K562 (cell line): ENCODE results near the gene TLE6. TPM values are rescaled to one million over a fixed set of nuclear protein-coding genes. Genes with fewer than 3 reads are reported as not detected.
A peak's percentile ranks its signal among the peaks of the same experiment; 100 is the strongest.

ENCODE experiments used
- BRF2 ChIP-seq: IDR thresholded peaks from 3 replicates; pipeline ENCODE4 v1.6.1; 2011; ENCODE audit warnings: borderline replicate concordance, mild to moderate bottlenecking; ENCODE audit not compliant: insufficient read length, insufficient read depth
- CREB5 ChIP-seq: fragments of 250-450 bp; sonication (Bioruptor Pico); IDR thresholded peaks from 2 replicates; pipeline ENCODE4 v1.5.0; 2020; ENCODE audit warnings: mild to moderate bottlenecking
- HNRNPUL1 ChIP-seq: fragments of 200-400 bp; formaldehyde crosslinking; IDR thresholded peaks from 2 replicates; pipeline ENCODE4 v1.6.1; 2017; ENCODE audit warnings: low read length
- KHSRP ChIP-seq: fragments of 450-650 bp; IDR thresholded peaks from 2 replicates; pipeline ENCODE4 v1.6.1; 2017
- MAFK ChIP-seq: IDR thresholded peaks from 2 replicates; pipeline ENCODE4 v1.6.1; 2011; ENCODE audit warnings: low read length, improper control_type of control experiment
- MCM5 ChIP-seq: fragments of 450-650 bp; IDR thresholded peaks from 2 replicates; pipeline ENCODE4 v1.6.1; 2016; ENCODE audit warnings: low read depth
- MTA2 ChIP-seq: fragments of 450-650 bp; IDR thresholded peaks from 2 replicates; pipeline ENCODE4 v1.6.1; 2016; ENCODE audit warnings: low read depth
- PBX2 ChIP-seq, 2 experiments: IDR thresholded peaks in 1 of 2; conservative IDR thresholded peaks in 1 of 2; 2 replicates each; pipeline ENCODE4 v1.6.1; 2016; ENCODE audit warnings: low read depth in 2 of 2, mild to moderate bottlenecking in 1 of 2, missing compliant biosample characterization in 1 of 2, missing genetic modification characterization in 1 of 2, moderate library complexity in 1 of 2
- POLR2A ChIP-seq: fragments of 450-650 bp; conservative IDR thresholded peaks from 2 replicates; pipeline ENCODE4 v1.6.1; 2016
- POLR2G ChIP-seq: fragments of 200-400 bp; formaldehyde crosslinking; IDR thresholded peaks from 2 replicates; pipeline ENCODE4 v1.6.1; 2017; ENCODE audit warnings: low read depth, mild to moderate bottlenecking, antibody characterized with exemption, low read length, moderate library complexity
- POLR3A ChIP-seq: IDR thresholded peaks from 2 replicates; pipeline ENCODE4 v1.6.1; 2011; ENCODE audit warnings: borderline replicate concordance, mild to moderate bottlenecking, moderate library complexity; ENCODE audit not compliant: insufficient read length, insufficient read depth; ENCODE audit errors: extremely low read depth
- RAD51 ChIP-seq: fragments of 450-650 bp; IDR thresholded peaks from 2 replicates; pipeline ENCODE4 v1.7.1; 2016; ENCODE audit warnings: low read depth, mild to moderate bottlenecking, borderline replicate concordance
- SMARCC2 ChIP-seq: fragments of 450-650 bp; IDR thresholded peaks from 2 replicates; pipeline ENCODE4 v1.6.1; 2017; ENCODE audit warnings: antibody characterized with exemption, moderate library complexity, mild to moderate bottlenecking, low read depth
- TAF1 ChIP-seq: IDR thresholded peaks from 2 replicates; pipeline ENCODE4 v1.6.1; 2011; ENCODE audit warnings: mild to moderate bottlenecking, low read length, moderate library complexity; ENCODE audit not compliant: insufficient read depth, control insufficient read depth, severe bottlenecking; ENCODE audit errors: extremely low read depth
- TEAD1 ChIP-seq, 2 experiments: fragments of 450-650 bp in 1 of 2; sonication (generic) in 1 of 2; formaldehyde crosslinking; IDR thresholded peaks; 2 replicates each; pipeline versions ENCODE4 v1.4.0 to v1.8.0; 2020 to 2022; ENCODE audit warnings: mild to moderate bottlenecking in 2 of 2, missing genetic modification reagents in 1 of 2
- THRAP3 ChIP-seq: fragments of 450-650 bp; IDR thresholded peaks from 2 replicates; pipeline ENCODE4 v1.6.1; 2016; ENCODE audit warnings: mild to moderate bottlenecking, inconsistent platforms, borderline replicate concordance
- ZFPM2 ChIP-seq: fragments of 250-450 bp; sonication (Bioruptor Pico); IDR thresholded peaks from 2 replicates; pipeline ENCODE4 v1.5.1; 2022; ENCODE audit warnings: mild to moderate bottlenecking
- ZHX1 ChIP-seq: fragments of 150-350 bp; conservative IDR thresholded peaks from 2 replicates; pipeline ENCODE4 v1.6.1; 2014; ENCODE audit warnings: low read length
- ZKSCAN1 ChIP-seq: fragments of 150-350 bp; IDR thresholded peaks from 2 replicates; pipeline ENCODE4 v1.6.1; 2016; ENCODE audit warnings: low read depth, low read length
- ZNF764 ChIP-seq: fragments of 250-450 bp; sonication (Bioruptor Pico); IDR thresholded peaks from 2 replicates; pipeline ENCODE4 v1.4.0; 2020; ENCODE audit warnings: low read depth, mild to moderate bottlenecking, moderate library complexity
- polyA plus RNA-seq, 8 experiments: library from polyadenylated mRNA; depleted of rRNA in 4 of 8; stranded (reverse) in 5 of 8; unstranded in 3 of 8; fragments of >200 nt; fragmentation: Nextera tagmentation in 2 of 8; fragmentation: Illumina TruSeq in 1 of 8; extraction: Ambion mirVana in 2 of 8; extraction: Trizol in 1 of 8; gene quantifications; 2 replicates each; pipeline versions ENCODE4 v1.2.1 to v1.2.3, GENCODE V29; 2011 to 2014; ENCODE audit warnings: inconsistent platforms in 1 of 8, missing spikeins in 1 of 8
- total RNA-seq, 7 experiments: library from RNA; depleted of rRNA in 6 of 7; stranded (reverse); fragments of >200 nt in 6 of 7; fragmentation: Illumina TruSeq in 2 of 7; extraction: Trizol in 2 of 7; gene quantifications; 2 replicates each; pipeline versions ENCODE4 v1.2.1 to v1.2.3, GENCODE V29; 2011 to 2021; ENCODE audit warnings: low replicate concordance in 1 of 7

TLE6 gene
- total and polyA plus RNA-seq, 9 of the 15 experiments (the other 6 are each of a cell fraction or from before 2014, with no cell fraction given), result 1.1 to 6.1 (median 2.5) TPM

GRCh38 chr19:2944775-2945574 lies 32.4 kb upstream of the TLE6 start, which contains the start of gene ZNF77 (continued):
- peak in 1 of 2 experiments; percentile 65; a peak in 1 of 4 replicates for TF ChIP-seq TEAD1 (CRISPR knock-in tag; IDR thresholded peaks at IDR 0.05)
- TF ChIP-seq CREB5 (CRISPR knock-in tag), result no peak
- TF ChIP-seq BRF2, result no peak
- TF ChIP-seq ZKSCAN1, result no peak
- peak; percentile 78 for TF ChIP-seq PBX2 (CRISPR knock-in tag; IDR thresholded peaks at IDR 0.05; ENCODE audit: low read depth)
- peak; percentile 96 for TF ChIP-seq PBX2 (tag; conservative IDR thresholded peaks at IDR 0.05; ENCODE audit: low read depth)
- peak; percentile 89 for TF ChIP-seq POLR2G
- TF ChIP-seq ZNF764, result no peak
- peak; percentile 34 for TF ChIP-seq TAF1
- TF ChIP-seq POLR3A, result no peak
- TF ChIP-seq ZFPM2 (CRISPR knock-in tag), result no peak
- TF ChIP-seq POLR2A, result peak; percentile 89
- peak; percentile 91 for TF ChIP-seq KHSRP
- TF ChIP-seq MCM5, result no peak
- TF ChIP-seq HNRNPUL1, result no peak
- TF ChIP-seq THRAP3, result no peak
- TF ChIP-seq MAFK, result no peak
- no peak; the same call in 1 of the 2 replicates for TF ChIP-seq RAD51
- no peak for TF ChIP-seq ZHX1
- TF ChIP-seq MTA2, result peak; percentile 67; the same call in 1 of the 2 replicates
- peak; percentile 22; the same call in 1 of the 2 replicates for TF ChIP-seq SMARCC2
